A172 (cell line): ENCODE measurements around the gene ARHGAP12. TPM values are rescaled to one million over a fixed set of nuclear protein-coding genes. Genes with fewer than 3 reads are reported as not detected.
A peak's percentile ranks its signal among the peaks of the same experiment; 100 is the strongest.

ENCODE experiments used
- DNase-seq: peaks from one replicate; pipeline ENCODE4 v3.0.0-alpha.2; 2015; ENCODE audit warnings: low spot score
- total RNA-seq: library from RNA; depleted of rRNA; stranded (reverse); fragments of >200 nt; shearing (Covaris generic); gene quantifications from 2 replicates; pipeline ENCODE4 v1.2.3, GENCODE V29; 2014; rRNA removed

Gene ARHGAP12
- total RNA-seq, 1 experiment from 2014 or later, result 49.6 TPM

DNA sequence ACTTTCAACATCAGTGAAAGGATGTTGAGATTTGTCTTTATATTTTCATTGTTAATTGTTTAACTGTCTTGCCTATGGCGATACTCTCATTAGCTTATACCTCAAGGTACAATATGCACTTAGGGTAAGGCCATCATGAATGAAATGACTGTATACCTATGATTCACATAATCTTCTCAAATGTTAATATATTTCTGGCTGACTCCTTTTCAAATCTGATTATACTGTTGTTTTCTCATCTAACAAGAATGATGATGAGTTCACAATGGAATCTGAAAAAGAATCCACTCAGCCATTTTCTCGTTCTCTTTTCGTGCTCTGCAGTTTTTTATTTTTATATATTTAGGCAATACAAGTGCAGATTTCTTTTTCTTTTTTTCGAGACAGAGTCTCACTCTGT is 159.1 kb downstream of the ARHGAP12 start:
- DNase-seq, result peak; percentile 78

DNA sequence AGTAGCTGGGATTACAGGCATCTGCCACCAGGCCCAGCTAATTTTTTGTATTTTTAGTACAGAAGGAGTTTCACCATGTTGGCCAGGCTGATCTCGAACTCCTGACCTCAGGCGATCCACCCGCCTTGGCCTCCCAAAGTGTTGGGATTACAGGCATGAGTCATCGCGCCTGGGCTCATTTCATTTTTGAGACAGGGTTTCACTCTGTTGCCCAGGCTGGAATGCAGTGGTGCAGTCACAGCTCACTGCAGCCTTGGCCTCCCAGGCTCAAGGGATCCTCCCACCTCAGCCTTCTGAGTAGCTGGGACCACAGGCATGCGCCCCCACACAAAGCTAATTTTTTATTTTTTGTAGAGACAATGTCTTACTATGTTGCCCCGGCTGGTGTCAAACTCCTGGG is 159.7 kb downstream of the ARHGAP12 start:
- peak; percentile 64 for DNase-seq

DNA sequence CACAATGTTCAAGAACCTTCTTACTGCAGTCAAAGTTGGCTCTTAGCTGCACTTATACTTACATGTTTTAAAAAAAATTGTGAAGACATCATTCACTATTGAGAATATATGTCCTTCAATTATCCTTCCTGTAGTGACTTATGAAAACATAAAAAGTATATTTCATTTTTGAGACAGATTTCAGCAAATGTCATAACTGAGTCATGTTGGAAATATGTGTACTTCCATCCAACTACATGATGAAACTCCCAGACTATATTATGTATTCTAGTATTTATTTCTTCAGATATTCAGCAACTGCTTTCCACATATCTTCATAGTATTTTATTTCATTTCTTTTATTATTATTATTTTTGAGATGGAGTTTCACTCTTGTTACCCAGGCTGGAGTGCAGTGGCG is 160.2 kb downstream of the ARHGAP12 start:
- DNase-seq, result peak; percentile 21

DNA sequence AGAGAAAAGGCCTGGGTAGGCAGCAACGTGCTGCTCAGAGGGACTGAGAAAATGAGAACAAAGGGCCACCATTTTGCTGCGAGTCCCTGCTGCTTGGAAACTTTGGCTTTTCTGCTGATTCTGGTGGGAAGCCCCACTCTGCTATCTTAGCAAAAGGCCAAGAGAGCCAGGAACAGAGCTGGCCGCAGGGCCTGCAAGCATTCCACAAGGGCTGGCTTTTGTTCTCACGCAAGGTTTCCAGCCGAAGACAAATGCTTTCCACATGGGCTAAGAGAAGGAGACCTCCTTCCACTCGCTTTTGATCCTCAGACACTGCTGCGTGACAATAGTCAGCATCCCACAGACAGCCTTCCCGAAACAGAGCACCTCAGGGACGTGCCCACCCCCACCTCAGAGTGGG is 163.1 kb downstream of the ARHGAP12 start:
- no peak for DNase-seq

DNA sequence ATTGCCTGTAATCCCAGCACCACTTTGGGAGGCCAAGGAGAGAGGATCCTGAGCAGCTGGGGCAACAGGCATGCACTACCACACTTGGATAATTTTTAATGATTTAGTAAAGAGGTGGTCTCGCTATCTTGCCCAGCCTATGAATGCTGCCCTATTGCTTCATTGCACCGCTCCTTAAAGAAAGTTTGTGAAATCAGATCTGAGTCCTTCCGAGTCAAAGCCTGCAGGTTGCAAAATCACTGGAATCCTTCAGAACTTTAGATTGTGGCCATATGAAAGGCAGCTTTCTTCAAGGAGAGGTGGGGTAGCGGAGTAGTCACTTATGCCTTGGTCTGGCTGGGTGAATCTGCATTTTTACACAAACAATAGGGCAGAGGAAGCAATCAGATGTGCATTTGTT is 166.3 kb downstream of the ARHGAP12 start:
- DNase-seq, result no peak

DNA sequence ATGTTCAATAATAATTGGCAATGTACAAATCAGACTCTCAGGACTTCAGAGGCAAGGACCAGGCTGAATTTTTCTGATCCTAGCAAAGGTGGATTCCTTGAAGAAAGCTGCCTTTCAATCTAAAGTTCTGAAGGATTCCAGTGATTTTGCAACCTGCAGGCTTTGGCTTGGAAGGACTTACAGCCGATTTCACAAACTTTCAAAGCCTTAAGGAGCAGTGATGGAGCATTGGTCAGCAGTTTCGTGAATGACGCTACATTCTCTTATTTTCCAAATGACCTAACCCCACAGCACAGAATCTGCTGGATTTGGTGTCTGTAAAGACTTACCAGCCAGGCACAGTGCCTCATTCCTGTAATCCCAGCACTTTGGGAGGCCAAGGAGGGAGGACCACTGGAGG is 167.5 kb downstream of the ARHGAP12 start:
- no peak for DNase-seq

DNA sequence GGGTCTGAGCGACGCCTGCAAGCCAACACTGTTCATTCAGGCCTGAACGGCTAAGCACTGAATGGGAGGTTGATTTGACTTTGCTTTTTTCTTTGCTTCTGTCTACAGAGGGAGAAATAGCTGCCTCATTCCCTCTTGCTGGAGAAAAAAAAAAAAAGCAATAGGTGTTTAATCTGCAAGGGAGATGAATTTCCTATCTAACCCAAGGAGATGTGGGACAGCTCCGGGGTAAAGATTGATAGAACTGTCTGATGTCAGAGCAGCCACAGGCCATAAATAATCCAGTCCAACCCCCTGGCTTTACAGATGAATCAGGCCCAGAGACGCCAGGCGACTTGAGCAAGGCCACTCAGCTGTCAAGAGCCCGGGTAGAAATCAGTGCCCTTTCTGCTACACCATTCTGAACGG is 168.0 kb downstream of the ARHGAP12 start:
- peak; percentile 36 for DNase-seq

DNA sequence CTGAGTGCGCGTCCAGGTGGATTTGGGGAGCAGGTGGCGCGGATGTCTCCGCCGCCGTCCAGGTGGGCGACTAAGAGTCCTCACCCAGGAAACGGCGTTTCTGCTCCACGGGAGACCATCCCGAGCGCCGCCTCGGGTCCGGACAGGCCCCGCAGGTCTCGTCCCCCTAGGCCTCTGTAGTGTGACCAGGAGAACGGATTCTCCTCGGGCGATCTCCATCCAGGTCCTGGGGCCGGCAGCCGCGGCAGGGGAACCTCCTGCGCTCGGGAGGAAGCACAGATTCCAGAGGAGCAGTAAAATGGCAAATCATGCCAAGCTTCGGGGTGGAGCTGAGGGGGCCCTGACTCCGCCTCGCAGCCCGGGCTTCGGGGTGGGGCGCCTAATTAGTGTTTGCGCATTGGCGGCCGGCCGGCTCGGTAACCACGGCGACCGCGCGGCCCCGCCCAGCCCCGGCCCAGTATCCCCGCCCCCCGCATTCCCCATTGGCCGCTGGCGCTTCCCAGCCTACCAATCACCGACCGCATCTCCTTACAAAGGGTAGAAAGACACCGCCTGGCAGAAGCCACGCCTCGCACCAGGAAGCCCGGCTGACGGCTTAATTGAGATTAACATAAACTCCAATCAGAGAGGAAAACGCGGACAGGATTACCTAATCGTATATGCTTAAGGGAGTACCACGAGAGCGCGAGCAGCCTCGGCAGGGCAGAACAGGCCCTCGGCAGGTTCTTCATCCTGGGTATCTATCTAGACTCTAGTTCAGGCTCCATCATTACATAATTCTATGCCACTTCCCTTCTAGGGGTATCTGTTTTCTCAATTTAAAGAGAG is 168.6 kb downstream of the ARHGAP12 start:
- DNase-seq, result peak; percentile 98

DNA sequence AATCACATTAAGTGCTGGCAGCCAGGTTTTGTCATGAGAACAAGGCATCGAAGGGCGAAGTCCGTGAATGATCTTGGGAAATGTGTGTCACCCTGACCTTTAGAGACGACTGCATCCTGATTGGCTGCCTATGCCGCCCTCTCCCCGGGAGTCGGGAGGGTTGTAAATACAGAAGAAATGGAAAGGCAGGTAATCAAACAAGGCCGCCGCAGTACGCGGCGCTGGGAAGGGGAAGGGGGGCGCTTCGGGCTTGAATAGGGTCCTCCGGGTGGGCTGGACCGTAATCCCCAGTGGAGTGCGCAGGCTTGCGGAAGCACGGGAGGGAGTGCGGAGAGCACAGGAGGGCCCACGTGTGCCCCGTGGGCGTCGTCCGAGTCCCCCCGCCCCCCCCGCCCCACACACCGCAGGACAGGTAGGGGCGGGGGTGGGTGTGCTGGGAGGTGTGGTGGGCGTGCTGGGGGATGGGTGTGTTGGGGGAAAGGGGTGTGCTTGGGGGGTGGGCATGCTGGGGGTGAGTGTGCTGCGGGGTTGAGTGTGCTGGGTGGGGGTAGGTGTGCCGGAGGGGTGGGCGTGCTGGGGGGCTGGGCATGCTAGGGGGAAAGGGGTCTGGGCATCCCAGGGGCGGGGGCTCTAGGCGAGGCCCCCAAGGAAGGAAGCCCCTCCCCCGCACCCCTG is 169.4 kb downstream of the ARHGAP12 start:
- peak; percentile 57 for DNase-seq

DNA sequence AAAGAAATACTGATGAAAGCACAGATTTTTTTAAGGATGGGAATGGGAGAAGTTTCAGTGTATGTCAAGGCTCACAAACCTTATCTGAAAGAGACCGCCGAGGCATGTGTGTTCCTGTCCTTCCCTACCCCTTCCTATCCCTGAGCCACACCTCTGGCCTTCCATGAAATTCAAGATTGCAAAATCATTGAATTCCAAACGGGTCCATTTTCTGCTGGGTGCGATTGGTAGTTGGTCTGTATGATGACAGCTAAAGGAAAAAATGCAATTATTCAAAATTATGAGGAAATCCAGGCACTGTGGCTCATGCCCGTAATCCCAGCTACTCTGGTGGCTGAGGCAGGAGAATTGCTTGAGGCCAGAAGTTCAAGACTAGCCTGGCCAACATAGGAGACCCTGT is 170.1 kb downstream of the ARHGAP12 start:
- no peak for DNase-seq

DNA sequence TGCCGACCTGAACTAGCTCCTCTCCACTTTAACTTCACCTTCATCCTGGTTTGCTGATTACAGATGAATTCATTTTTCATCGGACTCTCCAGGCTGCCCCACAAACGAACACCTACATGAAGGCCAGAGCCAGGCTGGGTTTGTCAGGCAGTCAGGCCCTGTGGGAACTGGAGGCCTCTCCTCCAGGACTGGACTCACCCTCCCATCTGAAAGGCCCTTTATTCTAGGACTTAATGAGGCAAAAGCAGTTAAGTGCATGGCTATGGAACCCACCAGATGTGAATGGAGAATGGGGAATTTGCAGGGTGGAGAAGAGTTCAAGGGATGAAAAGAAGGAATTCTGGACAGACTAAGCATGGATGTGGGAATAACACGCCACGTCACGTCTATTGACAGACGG is 170.8 kb downstream of the ARHGAP12 start:
- DNase-seq, result no peak

DNA sequence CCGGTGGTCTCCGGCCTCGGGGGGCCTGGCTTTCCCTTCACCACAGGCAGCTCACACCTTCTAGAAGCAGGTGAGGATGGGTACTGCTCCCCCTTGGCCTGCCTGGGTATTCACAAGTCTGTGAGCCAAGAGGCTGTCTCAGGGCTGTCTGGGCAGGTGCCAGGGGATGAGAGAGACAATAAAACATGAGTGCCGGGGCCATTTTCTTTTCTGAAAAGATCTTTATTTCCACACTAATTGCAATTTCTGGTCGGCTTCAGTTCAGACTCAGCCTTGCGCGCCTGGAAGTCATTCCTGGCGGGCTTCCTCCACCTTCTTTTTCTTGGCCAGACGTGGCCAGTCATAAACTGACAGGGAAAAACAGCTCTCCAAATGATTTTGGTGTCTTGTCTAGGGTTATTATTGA is 171.2 kb downstream of the ARHGAP12 start:
- DNase-seq, result peak; percentile 42

DNA sequence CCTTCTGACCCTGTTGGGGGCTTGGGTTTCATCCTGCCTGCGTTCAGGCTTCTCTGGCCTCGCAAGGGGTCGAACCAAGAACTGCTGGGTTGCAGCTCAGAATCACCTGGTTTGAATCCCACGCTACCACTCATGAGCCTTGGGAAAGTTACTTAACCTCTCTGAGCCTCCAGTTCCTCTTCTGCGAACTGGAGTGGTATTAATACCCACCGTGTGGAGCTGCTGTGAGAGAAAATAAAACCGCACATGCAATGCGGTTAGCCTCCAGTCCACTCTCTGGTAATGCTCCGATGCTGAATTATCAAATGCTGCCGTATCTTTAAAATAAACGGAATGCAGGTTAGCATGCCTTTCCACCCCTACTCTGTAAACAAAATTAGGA is 171.9 kb downstream of the ARHGAP12 start:
- DNase-seq, result no peak

DNA sequence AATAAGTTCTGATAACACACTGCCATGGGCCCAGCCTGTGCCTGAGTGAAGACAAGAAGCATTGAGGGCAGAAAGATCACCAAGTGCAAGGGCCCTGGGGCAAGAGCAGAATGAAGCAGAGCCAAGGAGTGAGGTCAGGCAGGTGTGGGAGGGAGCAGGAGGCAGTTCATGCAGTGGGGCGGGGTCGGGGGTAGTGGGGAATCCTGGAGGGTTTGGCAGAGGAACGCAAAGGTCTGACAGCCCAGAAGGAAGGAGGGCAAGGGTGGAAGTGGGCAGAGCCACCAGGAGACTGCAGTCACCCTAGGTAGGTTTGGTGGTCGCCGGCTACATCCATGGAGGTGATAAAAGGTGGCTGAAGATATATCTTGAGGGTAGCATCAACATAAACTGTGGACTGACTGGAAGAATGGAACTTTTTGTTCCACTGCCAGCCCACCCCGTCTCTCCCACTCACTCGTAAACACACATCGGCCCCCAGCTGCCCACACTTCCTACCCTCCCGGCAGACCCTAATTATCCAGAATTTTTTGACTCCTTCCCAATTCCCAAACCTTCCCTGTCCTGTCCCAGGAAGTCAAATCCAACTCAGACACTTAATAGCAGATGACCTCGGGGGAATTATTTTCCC is 172.4 kb downstream of the ARHGAP12 start:
- DNase-seq, result peak; percentile 37

Other genes starting within 250 kb of the ARHGAP12 start
- gene KIF5B, start 127.6 kb upstream of the ARHGAP12 start, total RNA-seq, result 158 and 206 TPM in 2 replicates